NCI-H2227 (cell line): Measurements from ENCODE around the gene CSNK2A1.
A peak's percentile ranks its signal among the peaks of the same experiment; 100 is the strongest.

Source experiments
- DNase-seq: peaks from one replicate; lab custom pipeline; 2025; ENCODE audit not compliant: unreplicated experiment; lab: John Stamatoyannopoulos, UW

CSNK2A1 gene

DNA sequence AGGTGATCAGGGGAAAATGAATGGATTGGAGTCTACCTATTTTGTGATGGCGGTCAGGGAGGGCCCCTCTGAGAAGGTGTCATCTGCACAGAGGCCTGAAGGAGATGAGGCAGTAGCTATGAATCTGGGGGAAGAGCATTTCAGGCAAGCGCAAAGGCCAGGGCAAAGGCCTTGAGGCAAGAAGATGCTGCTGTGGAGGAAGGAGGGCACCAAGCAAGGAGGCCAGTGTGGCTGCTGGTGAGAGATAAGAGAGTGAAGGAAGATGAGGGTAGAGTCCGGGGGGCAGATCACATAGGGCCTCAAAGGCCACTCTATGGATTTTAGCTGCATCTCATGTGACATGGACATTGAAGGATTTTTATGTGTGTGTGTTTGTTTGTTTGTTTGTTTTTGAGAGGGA lies 20.6 kb upstream of the CSNK2A1 start:
- no peak for DNase-seq

DNA sequence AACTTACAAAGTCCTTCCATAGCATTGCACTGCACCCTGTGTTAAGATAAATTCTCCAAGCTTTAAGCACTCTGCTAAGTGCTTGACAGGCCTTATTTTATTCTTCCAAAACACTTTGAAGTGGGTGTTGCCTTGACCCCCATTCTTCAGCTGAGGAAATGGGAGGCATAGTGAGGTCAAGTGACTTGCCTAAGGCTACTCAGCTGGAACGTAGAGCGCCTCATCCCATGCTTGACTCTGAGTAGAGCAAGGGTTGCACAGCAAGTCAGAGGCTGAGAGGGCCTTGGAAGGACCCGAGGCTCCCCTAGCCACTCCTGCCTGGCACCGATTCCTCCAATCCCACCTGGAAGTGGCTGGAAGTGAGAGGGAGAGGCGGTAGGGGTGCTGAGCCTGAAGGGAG lies 19.6 kb upstream of the CSNK2A1 start:
- no peak for DNase-seq

DNA sequence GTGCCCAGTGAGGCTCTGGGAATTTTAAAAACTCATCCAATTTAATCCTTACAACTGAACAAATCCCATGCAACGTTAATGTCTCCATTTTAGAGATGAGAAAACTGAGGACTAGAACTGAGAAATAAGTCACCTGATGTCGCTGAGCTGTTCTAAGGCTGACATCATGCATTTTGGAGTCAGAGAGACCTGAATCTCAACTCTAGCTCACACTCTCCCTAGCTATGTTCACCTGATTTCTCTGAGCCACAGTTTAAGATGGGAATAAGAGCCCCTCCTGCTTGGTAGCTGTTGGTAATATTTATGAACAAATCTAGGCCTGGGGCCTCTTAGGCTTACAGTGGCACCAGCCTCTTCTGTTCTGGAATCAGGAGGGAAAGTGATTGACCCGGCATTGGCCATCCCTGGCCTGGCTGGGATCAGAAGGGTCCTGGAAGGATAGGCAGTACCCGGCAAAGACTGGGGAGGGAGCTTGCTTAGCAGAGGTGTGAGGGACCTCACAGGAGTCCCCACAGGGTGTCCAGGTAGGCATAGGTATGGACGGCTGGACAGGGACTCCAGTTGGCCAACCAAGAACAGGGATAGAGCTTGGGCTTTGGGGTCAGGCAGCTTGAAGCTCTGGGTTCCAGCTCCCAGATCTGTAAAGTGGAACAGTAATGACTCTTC lies 18.8 kb upstream of the CSNK2A1 start:
- no peak for DNase-seq

DNA sequence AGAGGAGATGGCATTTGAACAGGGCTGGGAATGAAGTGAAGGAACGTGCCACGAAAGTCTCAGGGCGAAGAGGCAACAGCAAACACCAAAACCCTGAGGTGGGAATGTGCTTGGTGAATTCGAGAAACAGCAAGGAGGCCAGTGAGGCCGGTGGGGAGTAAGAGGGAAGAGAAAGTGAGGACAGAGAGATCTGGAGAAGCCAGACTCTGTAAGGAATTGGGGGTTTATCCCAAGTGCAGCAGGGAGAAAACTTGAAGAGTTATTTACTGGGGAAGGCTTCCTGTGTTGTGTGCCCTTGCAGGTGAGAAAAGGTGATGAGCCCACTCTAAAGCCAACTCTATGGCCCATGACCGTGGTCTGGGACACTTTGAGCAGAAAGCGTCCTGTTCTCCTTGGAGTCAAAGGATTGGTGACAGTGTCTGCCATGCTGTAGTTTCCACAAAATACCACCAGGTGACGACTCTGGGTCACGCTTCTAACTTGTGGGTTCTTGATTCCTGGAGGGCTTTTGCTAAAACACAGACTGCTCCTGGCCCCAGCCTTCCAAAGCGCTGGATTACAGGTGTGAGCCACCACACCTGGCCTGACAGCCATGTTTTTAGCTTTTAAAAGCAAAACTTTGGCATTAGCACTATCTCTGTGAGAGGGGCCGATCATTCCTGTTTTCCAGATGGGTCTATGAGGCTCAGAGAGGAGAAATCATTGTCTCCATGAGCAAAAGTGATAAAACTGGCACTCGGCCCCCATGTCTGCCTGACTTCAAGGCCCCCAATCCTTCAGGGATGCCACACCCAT lies 18.0 kb upstream of the CSNK2A1 start:
- DNase-seq: peak; percentile 77

DNA sequence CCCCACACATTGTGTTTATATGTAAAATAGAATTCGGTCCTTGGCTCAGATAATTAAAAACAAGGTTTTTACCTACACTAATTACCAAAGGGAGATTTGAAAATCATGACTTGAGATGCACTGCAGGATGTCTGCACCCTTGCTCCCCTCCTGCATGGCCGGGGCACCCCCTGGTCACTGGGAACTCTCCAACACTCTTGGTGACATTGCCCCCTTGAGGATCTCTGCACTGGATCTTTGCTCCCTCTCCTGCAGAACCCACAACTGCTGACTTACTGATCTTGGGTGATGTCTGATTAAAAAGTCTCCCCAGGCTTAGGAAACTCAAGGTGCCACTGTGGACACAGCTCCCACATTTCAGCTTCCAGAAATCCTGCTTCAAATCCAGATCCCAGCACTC lies 17.1 kb upstream of the CSNK2A1 start:
- DNase-seq: no peak

DNA sequence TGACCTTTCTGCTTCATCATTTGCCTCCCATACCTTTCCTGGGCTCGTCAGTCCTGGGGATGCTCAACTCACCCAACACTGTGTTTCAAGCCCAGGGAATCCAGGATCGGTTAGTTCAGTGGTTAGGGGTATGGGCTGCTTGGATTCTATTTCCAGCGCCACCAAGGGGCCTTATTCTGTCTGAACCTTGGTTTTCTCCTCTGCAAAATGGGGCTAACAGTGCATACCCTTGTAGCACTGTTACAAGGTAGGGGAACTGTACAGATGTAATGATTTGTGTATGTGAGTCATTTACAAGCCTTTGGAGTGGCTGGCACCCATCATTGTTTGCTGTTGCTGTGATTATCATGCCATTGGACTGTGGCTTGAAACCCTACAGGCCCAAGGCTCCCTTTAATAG lies 14.5 kb upstream of the CSNK2A1 start:
- DNase-seq: no peak

DNA sequence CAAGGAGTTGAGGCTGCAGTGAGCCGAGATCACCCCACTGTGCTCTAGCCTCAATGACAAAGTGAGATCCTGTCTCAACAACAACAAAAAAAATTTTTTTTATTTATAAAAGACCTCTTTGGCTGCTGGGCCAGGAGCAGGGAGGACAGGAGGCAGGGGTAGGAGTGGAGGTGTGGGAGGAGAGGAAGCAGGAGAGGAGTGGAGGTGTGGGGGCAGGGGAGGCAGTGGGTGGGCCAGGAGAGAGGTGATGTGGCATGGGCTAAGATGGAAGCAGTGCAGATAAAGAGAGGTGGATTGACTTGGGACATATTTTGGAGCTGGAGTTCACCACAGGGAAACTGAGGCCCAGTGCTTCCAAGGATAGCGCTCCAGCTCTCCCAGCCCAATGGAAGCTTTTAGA lies 13.4 kb upstream of the CSNK2A1 start:
- DNase-seq: no peak

DNA sequence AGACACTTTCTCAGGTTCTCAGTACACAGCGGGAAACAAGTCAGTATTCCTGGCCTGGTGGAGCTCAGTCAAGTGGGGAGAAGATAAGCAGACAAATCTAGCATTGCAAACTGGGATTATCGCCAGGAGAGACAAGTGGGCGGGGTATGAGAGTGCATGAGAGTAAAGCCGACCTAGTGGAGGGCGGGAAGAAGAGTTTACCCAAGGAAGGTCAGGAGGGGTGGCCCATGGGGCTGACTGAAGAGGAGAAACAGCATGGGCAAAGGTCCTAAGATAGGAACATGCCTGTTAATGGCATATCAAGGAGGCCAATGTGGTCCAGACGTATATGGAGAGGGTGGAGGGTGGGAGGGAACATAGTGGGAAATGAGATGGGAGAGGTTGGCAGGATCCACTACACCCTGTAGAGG lies 12.4 kb upstream of the CSNK2A1 start:
- DNase-seq: peak; percentile 50

DNA sequence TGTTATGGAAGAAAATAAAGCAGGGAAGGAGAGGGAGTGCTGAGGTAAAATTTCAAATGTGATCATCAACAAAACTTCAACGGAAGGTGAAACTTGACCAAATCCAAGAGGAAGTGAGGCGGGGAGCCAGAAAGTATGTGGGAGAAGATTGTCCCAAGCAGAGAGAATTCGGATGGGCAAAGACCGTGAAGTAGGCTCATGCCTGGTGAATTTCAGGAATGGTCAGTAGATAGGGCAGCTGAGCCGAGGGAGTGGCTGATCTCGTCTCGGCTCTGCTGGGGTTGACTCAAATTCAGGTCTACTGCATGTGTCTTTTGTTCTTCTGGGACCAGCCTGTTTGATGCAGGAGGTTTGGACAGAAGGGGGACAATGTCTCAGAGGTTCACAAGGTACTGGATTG lies 7.0 kb upstream of the CSNK2A1 start:
- no peak for DNase-seq

DNA sequence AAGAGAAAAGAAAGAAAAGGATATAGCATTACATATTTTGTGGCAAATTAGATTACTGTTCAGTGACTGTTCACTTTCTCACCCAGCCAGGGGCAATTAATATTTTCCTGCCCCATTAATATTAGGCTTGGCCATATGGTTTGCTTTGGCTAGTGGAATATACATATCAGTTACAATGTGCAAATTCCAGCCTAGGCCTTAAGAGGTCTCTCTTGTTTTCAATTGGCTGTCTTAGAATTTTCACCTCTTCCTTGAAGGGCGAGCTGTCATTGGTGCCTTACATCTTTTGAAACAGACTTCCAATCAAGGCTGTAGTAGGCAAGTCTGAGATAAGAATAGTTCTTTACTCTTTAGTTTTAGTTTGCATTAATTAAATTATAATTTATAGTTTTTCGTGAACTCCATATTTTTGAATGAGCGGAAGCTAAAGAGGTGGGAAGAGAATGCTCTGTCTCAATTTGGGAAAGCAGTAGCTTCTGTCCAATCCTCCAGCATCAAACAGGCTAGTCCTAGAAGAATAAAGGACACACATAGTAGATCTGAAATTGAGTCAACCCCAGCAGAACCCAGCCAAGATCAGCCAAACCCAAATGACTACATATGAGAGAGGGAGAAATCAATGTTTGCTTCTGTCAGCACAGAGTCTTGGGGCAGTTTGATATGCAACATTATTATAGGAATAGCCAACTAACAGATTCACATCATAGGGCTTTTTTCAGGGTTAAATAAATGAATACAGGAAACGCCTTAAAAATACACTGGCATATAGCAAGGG lies 6.3 kb upstream of the CSNK2A1 start:
- no peak for DNase-seq

DNA sequence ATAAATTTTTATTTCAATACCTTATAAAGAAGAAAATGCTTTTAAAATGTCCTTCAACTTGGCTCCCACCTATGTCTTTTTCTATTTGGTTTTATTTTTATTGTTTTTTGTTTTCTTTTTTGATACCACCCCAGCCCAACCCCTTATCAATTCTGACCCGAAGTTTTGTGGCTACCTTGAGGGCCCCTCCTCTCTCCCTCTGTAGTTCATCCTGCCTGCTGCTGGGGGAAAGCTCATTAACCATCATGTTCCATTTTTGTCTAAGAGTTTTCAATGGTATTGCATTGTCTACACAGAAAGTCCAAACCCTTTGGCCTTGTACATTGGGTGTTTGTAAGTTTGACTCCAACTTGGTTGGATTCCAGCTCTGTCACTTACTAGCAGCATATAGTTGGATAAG lies 5.3 kb upstream of the CSNK2A1 start:
- DNase-seq: no peak

DNA sequence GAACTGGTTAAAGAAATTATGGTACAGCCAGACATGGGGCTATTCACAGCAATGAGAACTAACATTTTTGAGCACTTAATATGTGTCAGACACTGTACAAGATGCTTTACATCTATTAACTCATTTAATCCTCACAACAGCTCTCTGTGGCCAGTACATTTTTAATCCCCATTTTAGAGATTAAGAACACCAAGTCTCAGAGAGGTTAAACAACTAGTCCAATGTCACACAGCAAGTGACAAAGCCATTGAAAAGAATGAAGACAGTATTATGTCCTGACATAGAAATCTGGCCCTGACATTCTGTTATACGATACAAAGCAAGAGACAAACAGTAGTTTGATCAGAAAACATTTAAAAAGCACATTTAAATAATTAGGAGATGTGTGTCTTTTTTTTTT lies 3.8 kb upstream of the CSNK2A1 start:
- no peak for DNase-seq

DNA sequence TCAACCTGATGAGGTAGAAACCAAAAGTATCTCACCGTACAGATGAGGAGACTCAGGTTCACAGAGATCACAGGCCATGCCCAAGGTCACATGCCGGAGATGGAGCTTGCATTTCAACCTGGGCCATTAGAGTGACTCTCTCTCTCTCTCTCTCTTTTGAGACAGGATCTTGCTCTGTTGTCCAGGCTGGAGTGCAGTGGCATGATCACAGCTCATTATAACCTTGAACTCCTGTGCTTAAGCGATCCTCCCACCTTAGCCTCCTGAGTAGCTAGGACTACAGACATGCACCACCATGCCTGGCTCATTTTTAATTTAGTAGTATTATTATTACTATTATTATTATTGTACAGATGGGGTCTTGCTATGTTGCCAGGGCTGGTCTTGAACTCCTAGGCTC lies 2.8 kb upstream of the CSNK2A1 start:
- DNase-seq: no peak

DNA sequence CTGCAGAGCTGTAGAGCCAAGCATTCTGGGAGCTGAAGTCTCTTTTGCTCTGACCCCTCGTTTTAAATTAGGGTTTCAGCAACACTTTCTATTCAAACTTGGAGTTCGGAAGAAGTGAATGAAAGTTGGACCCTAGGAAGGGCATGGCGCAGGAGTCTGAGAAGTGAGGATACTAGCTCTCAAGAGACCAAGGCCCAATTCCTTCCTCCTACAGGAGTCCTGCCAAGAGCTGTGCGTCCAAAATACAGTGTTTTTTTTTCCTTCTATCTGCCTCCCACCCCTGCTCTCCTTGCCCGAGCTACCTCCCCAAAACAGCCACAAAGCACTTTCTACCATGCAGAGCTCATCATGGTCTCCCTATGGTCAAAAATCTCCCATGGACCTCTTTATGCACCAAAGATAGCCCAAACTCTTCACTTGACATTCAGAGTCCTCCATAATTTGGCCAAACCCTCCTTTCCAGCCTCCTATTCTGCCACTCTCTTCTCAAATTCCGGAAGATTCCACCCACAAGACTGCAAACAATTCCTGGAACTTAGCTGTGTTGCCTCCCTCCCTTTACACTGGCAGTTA lies 649 bp upstream of the CSNK2A1 start:
- no peak for DNase-seq

DNA sequence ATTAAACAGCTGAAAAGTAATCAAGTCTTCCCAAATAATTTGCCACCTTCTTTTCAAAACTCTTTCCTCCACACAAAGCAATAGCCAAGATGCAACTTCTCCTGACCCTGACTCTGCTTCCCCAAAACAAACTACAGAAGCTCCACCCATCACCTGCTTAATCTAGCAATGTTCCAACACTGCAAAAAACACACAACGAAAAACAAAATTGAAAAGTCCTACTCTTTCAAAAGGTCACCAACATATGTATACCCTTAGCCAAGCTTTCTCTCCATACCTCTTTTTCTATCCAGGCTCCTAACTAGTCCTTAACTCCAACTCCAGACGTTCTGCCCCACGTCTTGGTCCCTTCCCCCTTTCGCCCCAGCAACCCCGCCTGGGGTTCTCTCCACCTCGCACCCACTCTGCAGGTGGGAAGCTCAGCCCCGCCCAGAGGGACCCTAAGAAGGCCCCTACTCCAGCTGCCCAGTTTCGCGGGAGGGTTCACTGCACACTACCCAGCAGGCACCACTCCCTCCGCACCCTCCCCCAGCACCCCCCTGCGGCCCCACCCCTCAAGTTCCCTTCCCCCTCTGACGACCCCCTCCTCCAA lies 717 bp downstream of the CSNK2A1 start:
- DNase-seq: peak; percentile 66

DNA sequence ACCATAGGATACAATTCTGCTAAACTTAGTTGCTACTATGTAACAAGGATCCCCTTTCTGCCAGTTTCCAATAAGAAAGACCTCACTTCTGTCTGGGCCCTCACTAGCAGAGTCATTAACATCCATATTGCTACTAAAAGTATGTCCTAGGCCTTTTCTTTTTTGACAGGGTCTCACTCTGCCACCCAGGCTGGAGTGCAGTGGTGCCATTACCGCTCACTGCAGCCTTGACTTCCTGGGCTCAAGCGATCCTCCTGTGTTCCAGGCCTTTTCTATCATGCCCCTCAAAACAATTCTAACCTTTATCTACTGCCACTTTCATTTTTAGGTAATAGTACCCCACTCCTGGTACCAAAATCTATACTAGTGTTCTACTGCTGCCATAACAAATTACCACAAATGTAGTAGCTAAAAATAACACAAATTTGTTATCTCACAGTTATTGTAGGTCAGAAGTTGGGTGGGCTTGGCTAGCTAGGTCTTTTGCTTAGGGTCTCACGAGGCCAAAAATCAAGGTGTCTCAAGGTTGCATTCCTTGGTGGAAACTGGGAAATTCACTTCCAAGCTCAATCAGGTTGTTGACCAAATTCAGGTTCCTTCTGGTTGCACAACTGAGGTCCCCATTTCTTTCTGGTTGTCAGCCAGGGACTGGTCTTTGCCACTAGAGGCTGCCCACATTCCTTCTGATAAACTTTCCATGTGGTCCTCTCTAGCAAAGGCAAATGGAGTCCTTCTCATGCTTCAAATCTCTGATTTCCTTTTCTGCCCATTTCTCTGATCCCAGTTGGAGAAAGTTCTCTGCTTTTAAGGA lies 3.0 kb downstream of the CSNK2A1 start:
- DNase-seq: no peak

DNA sequence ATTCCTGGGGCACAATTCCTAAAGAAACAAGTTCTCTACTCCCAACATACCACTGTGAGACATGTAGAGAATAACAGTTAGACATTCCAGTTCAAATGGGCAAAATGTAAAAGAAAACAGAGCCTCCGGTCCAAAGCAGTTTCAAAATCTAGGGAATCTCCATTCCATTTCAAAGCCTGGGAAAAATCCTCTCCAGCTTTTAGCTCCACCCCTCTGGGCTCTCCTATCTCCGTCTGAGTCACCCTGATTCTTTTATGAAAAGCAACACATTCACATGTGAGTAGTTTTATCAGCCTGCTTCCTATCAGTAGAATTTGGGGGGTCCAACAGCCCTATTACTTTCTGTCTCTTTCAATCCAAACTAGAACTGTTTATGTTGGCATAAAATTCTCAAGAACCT lies 3.7 kb downstream of the CSNK2A1 start:
- no peak for DNase-seq

DNA sequence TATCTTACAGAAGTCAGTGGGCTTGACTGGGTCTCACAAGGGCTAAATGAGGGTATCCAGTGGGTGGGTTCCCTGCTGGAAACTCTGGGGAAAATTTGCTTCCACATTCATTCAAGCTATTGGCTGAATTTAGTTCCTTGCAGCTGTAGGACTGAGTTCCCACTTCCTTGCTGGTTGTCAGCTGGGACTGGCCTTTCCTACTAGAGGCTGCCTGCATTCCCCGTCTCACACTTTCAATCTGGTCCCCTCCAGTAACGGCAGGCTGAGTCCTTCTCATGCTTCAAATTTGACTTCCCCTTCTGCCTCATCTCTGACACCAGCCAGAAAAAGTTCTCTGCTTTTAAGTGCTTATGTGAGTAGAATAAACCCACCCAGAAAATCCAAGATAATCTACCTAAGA lies 4.4 kb downstream of the CSNK2A1 start:
- DNase-seq: no peak

DNA sequence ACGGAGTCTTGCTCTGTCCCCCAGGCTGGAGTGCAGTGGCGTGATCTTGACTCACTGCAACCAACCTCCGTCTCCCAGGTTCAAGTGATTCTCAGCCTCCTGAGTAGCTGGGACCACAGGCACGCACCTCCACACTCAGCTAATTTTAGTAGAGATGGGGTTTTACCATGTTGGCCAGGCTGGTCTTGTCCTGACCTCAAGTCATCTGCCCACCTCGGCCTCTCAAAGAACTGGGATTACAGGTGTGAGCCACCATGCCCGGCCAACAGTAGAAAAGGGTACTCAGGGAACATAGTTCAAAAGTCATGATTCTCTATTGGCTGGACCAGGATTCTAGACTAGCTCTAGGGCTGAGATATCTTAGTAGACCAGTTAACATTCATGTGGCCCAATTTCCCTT lies 5.6 kb downstream of the CSNK2A1 start:
- no peak for DNase-seq

DNA sequence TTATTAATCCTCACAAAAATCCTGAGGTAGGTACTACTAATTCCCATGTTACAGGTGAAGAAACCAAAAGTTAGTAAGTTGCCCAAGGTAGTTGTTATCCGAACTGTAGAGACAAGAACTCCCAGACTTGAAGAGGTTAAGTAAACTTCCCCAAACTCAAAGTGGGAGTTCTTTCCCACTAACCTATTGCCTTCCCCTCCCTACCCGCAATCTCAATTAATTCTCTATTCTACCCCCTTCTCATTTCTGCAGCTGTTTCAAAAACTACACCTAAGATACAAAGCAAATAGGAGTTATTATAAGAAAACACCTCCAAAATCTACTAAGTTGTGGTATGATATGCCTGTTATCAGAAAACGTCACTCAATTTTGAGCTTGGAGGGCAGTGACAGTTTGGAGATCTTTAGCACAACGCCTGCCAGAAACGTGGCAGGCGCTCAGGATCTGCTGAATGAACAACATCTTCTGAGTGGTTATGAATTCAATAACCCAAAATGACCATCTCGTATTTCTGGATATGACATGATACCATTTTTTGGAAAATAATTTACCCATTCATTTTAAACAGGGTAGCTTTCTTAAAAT lies 7.1 kb downstream of the CSNK2A1 start:
- DNase-seq: no peak
